ENCODE results near the gene CACNA1D. TPM values are rescaled to one million over a fixed set of nuclear protein-coding genes. Genes with fewer than 3 reads are reported as not detected.

CACNA1D gene
- total and polyA plus RNA-seq, 2 experiments from 2014 or later: 41.0 to 159 TPM

DNA sequence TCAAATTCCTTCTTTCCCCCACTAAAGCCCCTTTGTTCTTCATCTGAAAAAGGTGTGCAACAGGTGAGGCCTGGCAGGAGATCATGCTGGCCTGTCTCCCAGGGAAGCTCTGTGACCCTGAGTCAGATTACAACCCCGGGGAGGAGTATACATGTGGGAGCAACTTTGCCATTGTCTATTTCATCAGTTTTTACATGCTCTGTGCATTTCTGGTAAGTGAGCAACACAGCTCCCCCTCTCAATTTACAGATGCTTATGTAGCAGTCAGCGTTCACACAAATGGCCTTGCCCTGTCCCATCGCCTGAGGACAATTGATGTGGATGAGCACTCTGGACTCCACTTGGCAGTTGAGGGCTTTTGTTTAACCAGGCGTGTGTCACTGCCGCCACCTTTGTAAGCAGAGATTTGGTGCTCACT lies 281.4 kb downstream of the CACNA1D start:
- Histone ChIP-seq H3K27me3 (no peaks in the 10 kb centered on the region), H3K27ac (no peak overlapping the region), H3K4me3 (no peak overlapping the region), H3K4me1 (ENCODE audit: low read depth) (no peaks in the 10 kb centered on the region), H3K36me3 (peaks cover 26% of the 10 kb centered on the region), H3K9me3 (ENCODE audit: low read depth) (no peaks in the 10 kb centered on the region)
- TF ChIP-seq, protein P1, sequence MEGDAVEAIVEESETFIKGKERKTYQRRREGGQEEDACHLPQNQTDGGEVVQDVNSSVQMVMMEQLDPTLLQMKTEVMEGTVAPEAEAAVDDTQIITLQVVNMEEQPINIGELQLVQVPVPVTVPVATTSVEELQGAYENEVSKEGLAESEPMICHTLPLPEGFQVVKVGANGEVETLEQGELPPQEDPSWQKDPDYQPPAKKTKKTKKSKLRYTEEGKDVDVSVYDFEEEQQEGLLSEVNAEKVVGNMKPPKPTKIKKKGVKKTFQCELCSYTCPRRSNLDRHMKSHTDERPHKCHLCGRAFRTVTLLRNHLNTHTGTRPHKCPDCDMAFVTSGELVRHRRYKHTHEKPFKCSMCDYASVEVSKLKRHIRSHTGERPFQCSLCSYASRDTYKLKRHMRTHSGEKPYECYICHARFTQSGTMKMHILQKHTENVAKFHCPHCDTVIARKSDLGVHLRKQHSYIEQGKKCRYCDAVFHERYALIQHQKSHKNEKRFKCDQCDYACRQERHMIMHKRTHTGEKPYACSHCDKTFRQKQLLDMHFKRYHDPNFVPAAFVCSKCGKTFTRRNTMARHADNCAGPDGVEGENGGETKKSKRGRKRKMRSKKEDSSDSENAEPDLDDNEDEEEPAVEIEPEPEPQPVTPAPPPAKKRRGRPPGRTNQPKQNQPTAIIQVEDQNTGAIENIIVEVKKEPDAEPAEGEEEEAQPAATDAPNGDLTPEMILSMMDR (IDR thresholded peaks at IDR 0.05; ENCODE audit: low read depth, low read length): no peak
- DNase-seq (ENCODE audit: low read depth in 1 of 2, low spot score in 1 of 2): no peak

DNA sequence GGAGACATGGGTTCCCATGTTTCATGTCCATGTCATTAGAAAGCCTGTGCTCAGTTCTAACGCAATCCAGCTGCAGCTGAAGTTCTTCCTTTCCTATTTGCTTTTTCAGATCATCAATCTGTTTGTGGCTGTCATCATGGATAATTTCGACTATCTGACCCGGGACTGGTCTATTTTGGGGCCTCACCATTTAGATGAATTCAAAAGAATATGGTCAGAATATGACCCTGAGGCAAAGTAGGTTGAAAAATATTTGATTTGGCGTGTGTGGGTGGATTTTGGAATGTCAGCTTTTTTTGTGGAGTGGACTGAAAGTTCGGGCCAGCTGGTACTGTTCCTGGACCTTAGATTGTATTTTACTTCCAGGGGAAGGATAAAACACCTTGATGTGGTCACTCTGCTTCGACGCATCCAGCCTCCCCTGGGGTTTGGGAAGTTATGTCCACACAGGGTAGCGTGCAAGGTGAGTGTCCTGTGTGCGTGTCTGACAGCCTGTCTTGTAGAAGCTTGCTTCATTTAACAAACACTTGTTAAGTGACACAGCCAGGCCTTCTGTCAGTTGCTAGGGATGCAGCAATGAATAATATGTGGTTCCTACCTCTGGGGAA lies 282.2 kb downstream of the CACNA1D start:
- Histone ChIP-seq H3K9me3 (ENCODE audit: low read depth) (no peaks in the 10 kb centered on the region), H3K36me3 (peaks cover 26% of the 10 kb centered on the region), H3K27me3 (no peaks in the 10 kb centered on the region), H3K4me1 (ENCODE audit: low read depth) (no peaks in the 10 kb centered on the region), H3K4me3 (no peak overlapping the region), H3K27ac (no peak overlapping the region)
- TF ChIP-seq, protein P1 (IDR thresholded peaks at IDR 0.05; ENCODE audit: low read depth, low read length): no peak
- peak in 1 of 2 donors; percentile 12 for DNase-seq (ENCODE audit: low read depth in 1 of 2, low spot score in 1 of 2)

DNA sequence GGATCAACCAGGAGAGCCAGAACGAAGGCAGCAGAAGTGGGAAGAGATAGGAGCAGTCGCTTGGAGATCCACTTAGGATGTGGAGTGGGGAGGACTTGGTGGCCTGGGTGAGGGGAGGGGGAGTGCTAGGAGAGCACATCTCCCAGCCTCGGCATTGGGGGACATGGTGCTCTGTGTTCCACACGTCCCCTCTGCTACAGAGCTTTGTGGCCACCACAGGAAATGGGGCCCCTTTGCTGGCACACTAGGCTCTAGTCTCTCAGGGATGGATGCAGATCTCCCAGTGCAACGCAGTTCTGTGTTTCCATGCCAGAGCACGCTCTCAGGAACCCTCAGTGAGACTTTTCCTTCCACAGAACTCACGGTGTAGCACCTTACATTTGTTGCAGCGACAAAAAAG lies 283.1 kb downstream of the CACNA1D start:
- Histone ChIP-seq H3K4me1 (ENCODE audit: low read depth) (no peaks in the 10 kb centered on the region), H3K27me3 (no peaks in the 10 kb centered on the region), H3K36me3 (peaks cover 26% of the 10 kb centered on the region), H3K9me3 (ENCODE audit: low read depth) (no peaks in the 10 kb centered on the region), H3K4me3 (no peak overlapping the region), H3K27ac (no peak overlapping the region)
- DNase-seq (ENCODE audit: low read depth in 1 of 2, low spot score in 1 of 2): no peak
- TF ChIP-seq, protein P1 (IDR thresholded peaks at IDR 0.05; ENCODE audit: low read depth, low read length): no peak

DNA sequence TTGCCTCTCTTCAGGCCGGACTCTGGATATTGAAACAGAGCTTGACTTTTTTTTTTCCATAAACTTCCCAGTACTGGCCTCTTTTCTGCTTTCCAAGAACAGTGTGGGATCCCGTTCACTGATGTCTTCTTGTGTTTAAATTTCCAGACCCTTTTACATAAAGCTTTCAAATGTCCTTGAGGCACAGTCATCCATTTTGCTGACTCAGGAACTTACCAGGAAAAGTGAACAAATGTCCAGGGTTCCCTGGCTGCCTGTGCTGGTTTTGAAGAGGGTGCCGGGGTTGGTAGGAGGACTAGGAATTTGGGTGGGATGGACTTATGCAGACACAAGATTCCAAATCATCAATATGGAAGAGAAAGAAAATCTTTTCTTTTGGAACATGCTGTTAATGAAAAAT lies 283.7 kb downstream of the CACNA1D start:
- Histone ChIP-seq H3K27me3 (no peaks in the 10 kb centered on the region), H3K4me3 (no peak overlapping the region), H3K27ac (no peak overlapping the region), H3K36me3 (peaks cover 28% of the 10 kb centered on the region), H3K9me3 (ENCODE audit: low read depth) (no peaks in the 10 kb centered on the region), H3K4me1 (ENCODE audit: low read depth) (no peaks in the 10 kb centered on the region)
- no peak for DNase-seq (ENCODE audit: low read depth in 1 of 2, low spot score in 1 of 2)
- TF ChIP-seq, protein P1 (IDR thresholded peaks at IDR 0.05; ENCODE audit: low read depth, low read length): no peak

DNA sequence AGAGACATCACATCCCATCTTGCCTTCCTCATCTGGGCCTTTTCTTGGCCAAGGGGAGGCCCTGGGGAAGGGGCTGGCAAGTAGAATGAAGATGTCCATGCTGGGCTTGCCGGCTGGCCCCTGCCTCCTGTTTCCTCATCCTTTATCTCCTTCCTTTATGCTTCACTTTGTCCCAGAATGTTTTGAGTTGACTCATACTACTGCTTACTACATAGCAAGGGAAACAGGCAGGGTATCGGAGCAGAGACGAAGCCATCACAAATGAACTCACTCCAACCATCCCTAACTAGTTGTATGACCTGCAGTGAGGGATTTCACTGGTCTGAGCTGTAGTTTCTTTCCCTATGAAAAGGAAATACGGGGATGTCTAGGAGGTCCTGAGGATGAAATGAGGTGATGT lies 285.8 kb downstream of the CACNA1D start:
- Histone ChIP-seq H3K4me1 (ENCODE audit: low read depth) (no peaks in the 10 kb centered on the region), H3K4me3 (no peak overlapping the region), H3K27me3 (no peaks in the 10 kb centered on the region), H3K27ac (no peak overlapping the region), H3K9me3 (ENCODE audit: low read depth) (no peaks in the 10 kb centered on the region), H3K36me3 (peaks cover 34% of the 10 kb centered on the region)
- peak in 1 of 2 donors; percentile 47 for DNase-seq (ENCODE audit: low read depth in 1 of 2, low spot score in 1 of 2)
- TF ChIP-seq, protein P1 (IDR thresholded peaks at IDR 0.05; ENCODE audit: low read depth, low read length): no peak
